Measurements from ENCODE around the gene ADM. TPM values are rescaled to one million over a fixed set of nuclear protein-coding genes. Genes with fewer than 3 reads are reported as not detected.
"Not testable (repeated sequence)": the region's sequence is repeated elsewhere in the genome, so short reads cannot be mapped to it uniquely, and the experiment has no call there.

ADM gene, protein sequence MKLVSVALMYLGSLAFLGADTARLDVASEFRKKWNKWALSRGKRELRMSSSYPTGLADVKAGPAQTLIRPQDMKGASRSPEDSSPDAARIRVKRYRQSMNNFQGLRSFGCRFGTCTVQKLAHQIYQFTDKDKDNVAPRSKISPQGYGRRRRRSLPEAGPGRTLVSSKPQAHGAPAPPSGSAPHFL
- total RNA-seq (2014; rRNA removed; shearing (Covaris generic)) = 103 and 106 TPM in 2 replicates

DNA sequence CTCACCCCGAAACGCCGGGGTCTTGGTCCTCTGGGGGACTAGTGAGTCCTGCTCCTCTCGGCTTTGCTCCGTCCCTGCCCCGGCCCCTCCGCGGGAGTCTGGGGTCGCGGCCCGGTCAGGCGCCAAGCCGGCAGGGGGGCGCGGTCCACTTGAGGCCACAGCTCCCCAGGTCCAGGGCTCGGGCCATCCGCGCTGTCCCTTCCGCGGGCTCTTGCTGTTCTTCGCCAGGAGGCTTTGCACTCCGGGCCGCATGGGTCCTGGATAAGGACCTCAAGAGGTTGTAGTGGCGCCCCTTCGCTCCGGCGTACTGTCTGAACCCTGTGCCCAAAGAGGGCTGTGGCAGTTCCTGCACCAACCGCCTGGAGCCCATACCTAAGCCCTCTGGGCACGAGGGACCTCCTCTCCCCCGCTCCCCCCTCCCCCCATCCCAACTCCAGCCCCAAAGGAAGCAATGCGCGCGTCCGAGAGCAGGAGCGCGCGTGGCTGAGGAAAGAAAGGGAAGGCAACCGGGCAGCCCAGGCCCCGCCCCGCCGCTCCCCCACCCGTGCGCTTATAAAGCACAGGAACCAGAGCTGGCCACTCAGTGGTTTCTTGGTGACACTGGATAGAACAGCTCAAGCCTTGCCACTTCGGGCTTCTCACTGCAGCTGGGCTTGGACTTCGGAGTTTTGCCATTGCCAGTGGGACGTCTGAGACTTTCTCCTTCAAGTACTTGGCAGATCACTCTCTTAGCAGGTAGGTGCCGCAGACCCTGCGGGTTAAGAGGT, at the start of gene ADM:
TSS of gene ADM (plus strand) at position 579 of the 767 bp plus-strand sequence. CDS start 628 bp downstream, outside the sequence.
- H3K36me3 ChIP-seq (replicated peaks; ENCODE audit: control insufficient read depth, insufficient read depth, low read length) = peaks cover 1% of the 10 kb centered on the region; the same call in 1 of the 2 replicates
- H3K27me3 ChIP-seq (ENCODE audit: control insufficient read depth, insufficient read depth, low read length) = peaks cover 39% of the 10 kb centered on the region; the same call in 1 of the 2 replicates
- H3K4me3 ChIP-seq (ENCODE audit: insufficient read depth, low read depth, low read length) = peak within 1 kb of the TSS; percentile 83
- DNase-seq = peak; percentile 95

DNA sequence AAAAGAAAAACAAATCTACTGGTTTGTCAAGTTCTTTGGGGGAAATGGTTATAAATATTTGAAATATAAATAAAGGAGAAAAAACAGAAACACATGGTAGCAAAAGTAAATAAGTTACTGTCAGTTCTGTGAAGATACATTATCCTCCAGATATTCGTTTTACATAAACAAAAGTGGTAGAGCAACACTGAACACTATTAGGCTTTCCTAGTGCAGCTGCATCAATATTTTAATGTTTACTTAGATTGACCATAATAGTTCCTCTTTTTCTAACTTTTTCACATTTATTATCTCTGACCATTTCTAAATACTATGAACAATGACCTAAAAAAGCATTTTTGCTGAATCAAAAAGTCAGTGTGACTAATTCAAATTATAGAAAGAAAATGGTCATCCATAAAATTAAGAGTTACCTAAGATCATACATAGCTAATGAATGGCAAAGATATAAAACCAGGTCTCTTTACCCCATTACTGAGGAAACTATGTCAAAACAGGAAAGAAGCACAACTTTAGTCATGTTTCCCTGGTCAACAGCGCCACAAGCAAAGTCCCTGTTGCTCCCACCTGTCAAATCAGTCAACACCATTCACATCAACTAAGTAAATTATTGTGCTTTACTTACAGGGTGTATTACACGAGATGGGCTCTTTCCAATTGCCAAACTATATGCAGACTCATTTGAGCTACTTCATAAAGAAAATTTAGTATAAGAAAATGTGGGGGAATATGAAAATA, 49.3 kb upstream of the ADM start:
- H3K27me3 ChIP-seq (ENCODE audit: control insufficient read depth, insufficient read depth, low read length) = no peaks in the 10 kb centered on the region
- H3K4me3 ChIP-seq (ENCODE audit: insufficient read depth, low read depth, low read length) = no peak overlapping the region
- H3K36me3 ChIP-seq (replicated peaks; ENCODE audit: control insufficient read depth, insufficient read depth, low read length) = no peaks in the 10 kb centered on the region
- DNase-seq = no peak

DNA sequence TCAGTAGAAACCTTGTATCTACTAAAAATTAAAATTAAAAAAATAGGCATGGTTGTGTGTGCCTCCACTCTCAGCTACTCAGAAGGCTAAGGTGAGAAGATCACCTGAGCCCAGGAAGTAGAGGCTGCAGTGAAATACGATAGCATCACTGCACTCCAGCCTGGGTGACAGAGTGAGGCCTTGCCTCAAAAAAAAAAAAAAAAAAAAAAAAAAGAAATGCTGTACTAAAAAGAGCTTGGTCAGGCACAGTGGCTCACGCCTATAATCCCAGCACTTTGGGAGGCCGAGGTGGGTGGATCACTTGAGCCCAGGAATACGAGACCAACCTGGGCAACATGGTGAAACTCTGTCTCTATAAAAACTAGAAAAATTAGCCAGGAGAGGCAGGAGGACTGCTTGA, 47.4 kb upstream of the ADM start:
- DNase-seq = no peak
- Histone ChIP-seq H3K27me3 (ENCODE audit: control insufficient read depth, insufficient read depth, low read length) (no peaks in the 10 kb centered on the region), H3K36me3 (replicated peaks; ENCODE audit: control insufficient read depth, insufficient read depth, low read length) (no peaks in the 10 kb centered on the region), H3K4me3 (ENCODE audit: insufficient read depth, low read depth, low read length) (no peak overlapping the region)

DNA sequence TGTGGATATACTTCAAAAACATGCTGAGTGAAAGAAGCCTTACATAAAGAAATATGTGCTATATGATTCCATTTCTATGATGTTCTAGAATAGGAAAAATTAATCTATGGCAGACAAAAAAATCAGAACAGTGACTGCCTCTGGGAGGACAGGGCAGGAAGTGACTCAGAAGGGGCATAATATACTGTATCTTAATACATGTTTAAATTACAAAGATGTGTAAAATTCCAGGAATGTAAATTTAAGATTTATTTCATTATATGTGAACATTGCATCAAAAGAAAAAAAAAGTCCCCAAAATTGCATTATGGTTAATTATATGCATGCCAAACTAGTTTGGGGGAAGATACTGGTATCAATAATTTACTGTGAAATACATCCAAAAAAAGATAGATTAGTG, 43.1 kb upstream of the ADM start:
- DNase-seq = no peak
- Histone ChIP-seq H3K36me3 (replicated peaks; ENCODE audit: control insufficient read depth, insufficient read depth, low read length) (no peaks in the 10 kb centered on the region), H3K4me3 (ENCODE audit: insufficient read depth, low read depth, low read length) (no peak overlapping the region), H3K27me3 (ENCODE audit: control insufficient read depth, insufficient read depth, low read length) (no peaks in the 10 kb centered on the region)

DNA sequence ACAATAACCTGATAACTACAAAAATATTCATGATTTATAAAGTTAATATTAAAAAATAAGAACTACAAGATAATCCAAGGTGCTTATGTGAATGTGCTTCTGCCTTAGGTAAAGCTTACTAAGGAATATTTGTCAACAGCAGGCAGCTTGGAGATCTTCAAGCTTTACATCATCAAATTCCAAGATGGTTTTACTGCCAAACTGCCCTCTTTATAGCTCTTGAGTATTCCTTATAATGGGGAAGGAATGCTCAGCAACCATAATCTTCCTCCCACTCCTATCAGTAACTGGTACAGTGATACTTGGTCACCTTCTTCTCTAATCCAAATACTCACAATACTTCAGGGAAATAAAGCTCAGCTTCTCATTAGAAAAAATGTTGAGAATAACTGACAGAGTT, 40.9 kb upstream of the ADM start:
- no peaks in the 10 kb centered on the region for H3K36me3 ChIP-seq (replicated peaks; ENCODE audit: control insufficient read depth, insufficient read depth, low read length)
- no peaks in the 10 kb centered on the region for H3K27me3 ChIP-seq (ENCODE audit: control insufficient read depth, insufficient read depth, low read length)
- no peak overlapping the region for H3K4me3 ChIP-seq (ENCODE audit: insufficient read depth, low read depth, low read length)
- DNase-seq = no peak

DNA sequence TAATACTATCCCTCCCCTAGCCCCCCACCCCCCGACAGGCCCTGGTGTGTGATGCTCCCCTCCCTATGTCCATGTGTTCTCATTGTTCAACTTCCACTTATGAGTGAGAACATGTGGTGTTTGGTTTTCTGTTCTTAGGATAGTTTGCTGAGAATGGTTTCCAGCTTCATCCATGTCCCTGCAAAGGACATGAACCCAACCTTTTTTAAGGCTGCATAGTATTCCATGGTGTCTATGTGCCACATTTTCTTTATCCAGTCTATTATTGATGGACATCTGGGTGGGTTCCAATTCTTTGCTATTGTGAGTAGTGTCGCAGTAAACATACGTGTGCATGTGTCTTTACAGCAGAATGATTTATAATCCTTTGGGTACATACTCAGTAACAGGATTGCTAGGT, 40.2 kb upstream of the ADM start:
- H3K36me3 ChIP-seq (replicated peaks; ENCODE audit: control insufficient read depth, insufficient read depth, low read length); H3K4me3 ChIP-seq (ENCODE audit: insufficient read depth, low read depth, low read length); H3K27me3 ChIP-seq (ENCODE audit: control insufficient read depth, insufficient read depth, low read length); DNase-seq: not testable (repeated sequence)

DNA sequence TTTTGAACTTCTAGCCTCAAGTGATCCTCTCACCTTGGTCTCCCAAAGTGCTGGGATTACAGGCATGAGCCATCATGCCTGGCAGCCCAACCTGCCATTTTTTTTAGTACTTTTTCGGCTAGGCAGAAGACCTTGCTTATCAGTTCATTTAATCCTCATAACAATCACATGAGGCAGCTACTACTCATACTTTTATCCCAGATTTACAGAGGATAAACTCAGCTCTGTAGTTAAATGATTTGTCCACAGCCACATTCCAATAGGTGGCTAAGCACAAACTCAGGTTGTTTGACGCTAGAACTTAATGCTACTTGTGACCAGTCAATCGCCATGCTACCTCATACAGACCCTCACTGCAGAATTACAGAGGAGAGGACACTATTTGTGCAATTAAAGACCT, 38.9 kb upstream of the ADM start:
- no peak overlapping the region for H3K4me3 ChIP-seq (ENCODE audit: insufficient read depth, low read depth, low read length)
- no peaks in the 10 kb centered on the region for H3K36me3 ChIP-seq (replicated peaks; ENCODE audit: control insufficient read depth, insufficient read depth, low read length)
- DNase-seq = no peak
- no peaks in the 10 kb centered on the region for H3K27me3 ChIP-seq (ENCODE audit: control insufficient read depth, insufficient read depth, low read length)

DNA sequence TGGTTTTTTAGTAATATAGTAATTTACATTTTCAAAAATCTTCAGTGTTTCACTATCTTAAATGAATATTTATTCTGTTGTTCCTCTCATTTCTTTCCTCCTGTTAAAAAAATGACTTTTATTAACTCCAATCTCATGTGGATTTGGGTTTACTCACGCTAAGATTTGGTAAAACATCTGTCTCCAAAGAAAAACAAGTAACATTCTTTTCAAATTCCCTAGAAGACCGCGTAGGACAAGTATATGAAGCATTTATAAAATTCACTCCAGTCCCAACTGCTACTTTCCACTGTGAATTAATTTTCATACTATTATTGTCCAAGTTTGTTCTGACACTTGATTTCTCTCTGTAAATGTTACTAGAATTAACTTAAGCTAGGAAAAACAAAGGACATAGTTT, 37.1 kb upstream of the ADM start:
- no peak overlapping the region for H3K4me3 ChIP-seq (ENCODE audit: insufficient read depth, low read depth, low read length)
- H3K27me3 ChIP-seq (ENCODE audit: control insufficient read depth, insufficient read depth, low read length) = no peaks in the 10 kb centered on the region
- no peak for DNase-seq
- H3K36me3 ChIP-seq (replicated peaks; ENCODE audit: control insufficient read depth, insufficient read depth, low read length) = no peaks in the 10 kb centered on the region

DNA sequence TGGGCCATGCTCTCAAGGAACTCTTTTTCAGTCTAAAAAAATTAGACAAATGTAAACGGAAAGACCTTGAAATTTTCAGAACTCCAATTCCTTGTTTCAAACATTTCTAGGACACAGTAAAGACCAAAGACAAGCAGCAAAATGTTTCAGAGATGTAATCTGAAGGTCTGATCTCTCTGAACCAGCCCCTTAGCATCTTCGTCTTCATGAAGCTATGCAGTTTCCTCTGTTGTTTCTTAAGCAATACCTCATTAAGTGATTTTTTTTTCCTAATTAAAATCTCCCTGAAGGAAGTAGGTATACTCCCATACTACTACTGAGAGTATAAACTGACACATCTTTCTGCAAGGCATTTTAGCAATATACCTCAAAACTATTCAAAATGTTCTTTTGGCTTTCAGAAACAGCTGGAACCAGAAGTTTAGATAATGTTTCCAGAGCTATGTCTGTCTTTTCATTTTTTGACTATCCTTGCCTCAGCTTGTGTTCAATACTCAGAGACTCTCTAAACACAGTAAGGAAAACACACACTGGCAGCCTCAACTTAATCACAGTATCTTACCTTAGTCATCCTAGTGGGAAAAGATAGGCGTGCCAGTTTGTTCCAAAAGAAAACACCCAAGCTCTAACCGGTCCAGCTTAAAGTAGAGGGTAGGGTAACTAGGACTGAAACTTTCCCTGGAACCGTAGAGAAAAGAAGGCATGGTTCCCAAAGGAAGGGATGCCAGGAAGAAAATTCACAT, 36.0 kb upstream of the ADM start:
- Histone ChIP-seq H3K36me3 (replicated peaks; ENCODE audit: control insufficient read depth, insufficient read depth, low read length) (no peaks in the 10 kb centered on the region), H3K4me3 (ENCODE audit: insufficient read depth, low read depth, low read length) (no peak overlapping the region), H3K27me3 (ENCODE audit: control insufficient read depth, insufficient read depth, low read length) (no peaks in the 10 kb centered on the region)
- DNase-seq = no peak

DNA sequence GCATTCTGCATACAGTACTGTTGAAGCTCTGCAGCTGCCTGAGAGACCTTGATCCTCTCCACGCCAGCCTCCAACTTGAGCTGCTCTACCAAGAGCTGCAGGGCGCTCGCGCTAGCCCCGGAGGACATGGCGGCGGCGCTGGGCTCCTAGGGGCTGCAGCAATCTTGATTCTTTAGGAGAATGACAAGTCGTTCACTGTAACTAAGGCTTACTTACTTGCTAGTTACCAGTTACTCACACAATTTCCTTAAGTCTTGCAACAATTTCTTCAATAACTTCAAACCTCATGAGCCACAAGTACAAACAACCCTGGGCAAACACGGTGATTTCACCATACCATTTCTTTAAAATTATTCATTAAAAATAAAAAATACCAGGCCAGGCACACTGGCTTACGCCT, 32.7 kb upstream of the ADM start:
- Histone ChIP-seq H3K4me3 (ENCODE audit: insufficient read depth, low read depth, low read length) (no peak overlapping the region), H3K36me3 (replicated peaks; ENCODE audit: control insufficient read depth, insufficient read depth, low read length) (no peaks in the 10 kb centered on the region), H3K27me3 (ENCODE audit: control insufficient read depth, insufficient read depth, low read length) (no peaks in the 10 kb centered on the region)
- DNase-seq = no peak

DNA sequence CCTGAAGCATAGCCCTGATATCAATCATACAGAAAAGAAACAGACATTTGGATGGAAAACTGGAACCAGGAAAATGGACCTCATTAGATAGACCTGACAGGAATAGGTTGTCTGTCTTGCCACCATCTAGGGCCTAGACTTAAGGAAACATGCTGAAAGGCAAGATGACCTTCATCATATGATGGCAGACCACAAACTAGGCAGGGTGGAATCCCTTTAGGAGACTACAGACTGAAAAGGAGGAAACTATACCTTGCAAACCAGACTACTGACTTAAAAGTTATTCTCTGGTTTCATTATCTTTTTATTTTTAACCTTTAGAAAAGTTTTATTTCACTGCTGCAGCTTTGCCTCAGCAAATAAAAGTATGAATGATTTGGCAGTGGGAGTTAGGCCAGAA, 31.1 kb upstream of the ADM start:
- H3K27me3 ChIP-seq (ENCODE audit: control insufficient read depth, insufficient read depth, low read length) = no peaks in the 10 kb centered on the region
- DNase-seq = no peak
- H3K4me3 ChIP-seq (ENCODE audit: insufficient read depth, low read depth, low read length) = no peak overlapping the region
- no peaks in the 10 kb centered on the region for H3K36me3 ChIP-seq (replicated peaks; ENCODE audit: control insufficient read depth, insufficient read depth, low read length)

DNA sequence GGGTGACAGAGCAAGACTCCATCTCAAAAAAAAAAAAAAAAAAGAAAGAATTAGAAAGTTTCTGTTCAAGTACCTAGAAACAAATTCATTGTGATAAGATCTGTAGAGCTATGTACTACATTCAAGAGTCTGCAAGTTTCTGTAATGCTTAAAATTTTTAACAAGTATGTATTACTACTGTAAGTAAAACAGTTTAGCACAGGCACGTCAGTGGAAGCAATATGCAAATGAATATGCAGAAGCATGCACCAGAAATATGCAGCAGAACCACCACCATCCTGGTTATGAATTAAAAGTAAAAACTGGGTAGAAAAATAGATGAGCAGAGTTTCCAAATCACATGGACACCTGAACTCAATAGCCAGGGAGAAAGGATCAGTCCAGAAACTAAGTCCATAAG, 30.1 kb upstream of the ADM start:
- no peaks in the 10 kb centered on the region for H3K36me3 ChIP-seq (replicated peaks; ENCODE audit: control insufficient read depth, insufficient read depth, low read length)
- DNase-seq = no peak
- no peak overlapping the region for H3K4me3 ChIP-seq (ENCODE audit: insufficient read depth, low read depth, low read length)
- H3K27me3 ChIP-seq (ENCODE audit: control insufficient read depth, insufficient read depth, low read length) = no peaks in the 10 kb centered on the region

DNA sequence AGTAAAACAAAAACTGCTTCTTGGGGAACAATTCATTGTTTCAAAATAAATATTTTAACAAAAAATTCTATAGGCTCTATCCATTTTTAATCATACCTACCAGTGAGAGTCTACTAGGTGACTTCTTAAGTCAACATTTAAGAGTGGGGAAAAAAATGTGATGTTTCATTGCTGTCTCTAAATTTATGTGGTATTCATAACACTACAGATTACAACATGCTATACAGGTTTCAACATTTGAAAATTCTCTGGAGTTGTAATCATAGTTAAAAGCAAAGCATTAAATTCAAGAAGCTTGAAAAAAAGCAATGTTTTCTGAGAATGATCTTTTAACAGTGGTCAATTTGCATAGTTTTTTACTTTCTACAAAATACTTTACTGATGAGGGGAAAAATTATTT, 29.2 kb upstream of the ADM start:
- Histone ChIP-seq H3K4me3 (ENCODE audit: insufficient read depth, low read depth, low read length) (no peak overlapping the region), H3K36me3 (replicated peaks; ENCODE audit: control insufficient read depth, insufficient read depth, low read length) (no peaks in the 10 kb centered on the region), H3K27me3 (ENCODE audit: control insufficient read depth, insufficient read depth, low read length) (no peaks in the 10 kb centered on the region)
- DNase-seq = no peak

DNA sequence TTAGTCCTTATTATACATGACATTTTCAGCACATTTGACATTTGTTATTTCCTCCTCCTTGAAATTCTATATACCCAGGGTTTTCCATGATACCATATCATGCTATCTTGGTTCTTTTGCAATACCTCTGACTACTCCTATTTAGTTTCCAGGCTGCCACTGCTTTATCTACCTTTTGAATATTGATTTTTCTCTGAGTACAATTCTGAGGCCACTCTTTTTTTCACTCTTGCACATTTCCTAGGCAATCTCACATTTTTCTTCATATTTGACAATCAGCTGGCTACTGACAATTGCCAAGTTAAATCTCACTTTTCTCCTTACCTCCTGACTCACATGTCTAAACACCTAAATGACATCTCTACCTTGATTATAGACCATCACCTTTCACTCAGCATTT, 22.8 kb upstream of the ADM start:
- no peaks in the 10 kb centered on the region for H3K36me3 ChIP-seq (replicated peaks; ENCODE audit: control insufficient read depth, insufficient read depth, low read length)
- no peak for DNase-seq
- H3K27me3 ChIP-seq (ENCODE audit: control insufficient read depth, insufficient read depth, low read length) = no peaks in the 10 kb centered on the region
- no peak overlapping the region for H3K4me3 ChIP-seq (ENCODE audit: insufficient read depth, low read depth, low read length)
